ENCODE data around the gene EIF3A. TPM values are rescaled to one million over a fixed set of nuclear protein-coding genes. Genes with fewer than 3 reads are reported as not detected.
"Not testable (repeated sequence)": the region's sequence is repeated elsewhere in the genome, so short reads cannot be mapped to it uniquely, and the experiment has no call there.

Gene EIF3A
- total RNA-seq, 2 experiments from 2014 or later = 131 to 162 TPM

GRCh38 chr10:119107106-119107505, 26.5 kb upstream of the EIF3A start:
- H3K36me3 Mint-ChIP-seq = peaks cover 21% of the 10 kb centered on the region
- H3K4me3 Mint-ChIP-seq; H3K27ac Mint-ChIP-seq; H3K27me3 Mint-ChIP-seq; ATAC-seq; H3K9me3 Mint-ChIP-seq (ENCODE audit: low read depth); DNase-seq: not testable (repeated sequence)
- H3K4me1 Mint-ChIP-seq = peaks cover 17% of the 10 kb centered on the region
- CTCF ChIA-PET = interaction anchor here (1.0 to 1.4 kb wide), 2 partner anchors 22 to 80 kb away, joined by 3 to 4 read pairs; no protein-coding TSS in a partner anchor

- not testable (repeated sequence) for H3K27me3 Mint-ChIP-seq; ATAC-seq; DNase-seq; H3K9me3 Mint-ChIP-seq (ENCODE audit: low read depth)
- H3K27ac Mint-ChIP-seq = peak overlapping the region; percentile 28
- H3K36me3 Mint-ChIP-seq = peaks cover 16% of the 10 kb centered on the region
- peak overlapping the region; percentile 77 for H3K4me3 Mint-ChIP-seq
- H3K4me1 Mint-ChIP-seq = peaks cover 26% of the 10 kb centered on the region
- CTCF ChIA-PET = interaction anchor here (0.7 to 1.0 kb wide), 3 partner anchors 9 to 339 kb away, joined by 3 to 4 read pairs (median 3); no protein-coding TSS in a partner anchor
These were observed 25.3 kb upstream of the EIF3A start for GRCh38 chr10:119105899-119106298.

GRCh38 chr10:119105155-119105554, 24.5 kb upstream of the EIF3A start:
- peak overlapping the region; percentile 77 for H3K4me3 Mint-ChIP-seq
- CTCF ChIA-PET = interaction anchor here (1.0 to 2.7 kb wide), 9 partner anchors 9 to 438 kb away, joined by 3 to 10 read pairs (median 7); partner anchors contain the start of gene RGS10
- peaks cover 33% of the 10 kb centered on the region for H3K4me1 Mint-ChIP-seq
- ATAC-seq (no peak), DNase-seq (no peak)
- no peaks in the 10 kb centered on the region for H3K9me3 Mint-ChIP-seq (ENCODE audit: low read depth)
- no peak overlapping the region for H3K27ac Mint-ChIP-seq
- H3K36me3 Mint-ChIP-seq = peaks cover 15% of the 10 kb centered on the region
- H3K27me3 Mint-ChIP-seq = peaks cover 2% of the 10 kb centered on the region

DNA sequence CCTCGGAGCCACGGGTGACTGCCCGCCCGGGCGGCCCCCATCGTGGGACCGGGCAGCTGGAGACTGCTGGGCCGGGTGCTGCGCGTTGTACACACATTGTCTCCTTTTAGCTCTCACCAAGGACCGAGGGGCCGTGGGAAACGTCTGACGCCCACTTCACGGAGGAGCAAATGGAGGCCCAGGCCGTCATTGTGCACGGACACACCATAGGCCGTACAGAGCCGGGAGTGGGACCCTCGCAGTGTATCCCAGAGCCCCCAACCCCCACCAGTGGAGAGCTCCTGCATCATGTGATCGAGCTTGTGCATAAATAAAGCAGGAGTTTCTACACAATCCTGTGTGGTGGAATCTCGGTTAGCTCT, 24.0 kb upstream of the EIF3A start:
- Mint-ChIP-seq H3K9me3 (ENCODE audit: low read depth) (no peaks in the 10 kb centered on the region), H3K4me1 (peaks cover 34% of the 10 kb centered on the region), H3K36me3 (peaks cover 11% of the 10 kb centered on the region), H3K27ac (peak overlapping the region; percentile 59), H3K4me3 (peak overlapping the region; percentile 77), H3K27me3 (peaks cover 2% of the 10 kb centered on the region)
- DNase-seq (peak; percentile 51), ATAC-seq (no peak)
- CTCF ChIA-PET = interaction anchor here (1.0 to 2.7 kb wide), 10 partner anchors 9 to 438 kb away, joined by 3 to 10 read pairs (median 6); partner anchors contain the start of gene RGS10

DNA sequence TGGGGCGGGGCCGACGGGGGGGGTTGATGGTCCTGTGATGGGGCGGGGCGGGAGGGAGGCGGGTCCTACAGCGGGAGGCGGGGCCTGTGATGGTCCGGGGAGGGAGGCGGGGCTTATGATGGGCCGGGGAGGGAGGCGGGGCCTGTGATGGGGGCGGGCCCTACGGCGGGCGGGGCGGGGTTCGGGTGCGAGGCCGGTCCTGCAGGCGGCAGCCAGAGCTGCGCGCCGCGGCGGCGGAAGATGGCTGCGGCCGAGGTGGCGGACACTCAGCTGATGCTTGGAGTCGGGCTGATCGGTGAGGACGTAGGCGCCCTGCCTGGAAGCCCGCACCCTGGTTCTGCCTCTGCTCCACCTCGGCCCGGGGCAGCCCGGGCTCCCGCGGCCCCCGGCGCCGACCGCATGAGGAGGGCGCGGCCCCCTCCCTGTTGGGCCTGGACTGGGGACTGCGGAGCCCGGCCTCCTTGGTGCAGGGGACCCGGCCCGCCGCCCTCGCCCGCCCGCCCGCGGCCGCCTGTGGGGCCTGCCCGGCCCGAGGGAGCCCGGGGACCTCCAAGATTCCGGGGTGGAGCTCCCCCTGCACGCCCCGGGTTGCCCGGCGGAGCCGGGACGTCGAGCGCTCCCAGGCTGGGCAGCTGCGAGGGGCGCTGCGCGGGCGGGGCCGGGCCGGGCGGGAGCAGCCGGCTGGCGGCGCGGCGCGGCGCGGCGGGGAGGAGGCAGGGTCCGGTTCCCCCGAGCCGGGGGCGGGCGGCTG, 23.5 kb upstream of the EIF3A start, which contains the start of gene DENND10:
Gene DENND10, plus strand, starts transcription at position 211 of the 751 bp plus-strand sequence. Its CDS starts 30 bp downstream, at position 241.
- H3K36me3 Mint-ChIP-seq = peaks cover 10% of the 10 kb centered on the region
- DNase-seq = peak; percentile 83
- CTCF ChIA-PET = interaction anchor here (1.0 to 2.7 kb wide), 11 partner anchors 8 to 439 kb away, joined by 3 to 10 read pairs (median 5); partner anchors contain the start of gene RGS10
- H3K27me3 Mint-ChIP-seq = peaks cover 2% of the 10 kb centered on the region
- peak; percentile 88 for ATAC-seq
- H3K4me3 Mint-ChIP-seq = peak within 1 kb of the TSS; percentile 77
- no peaks in the 10 kb centered on the region for H3K9me3 Mint-ChIP-seq (ENCODE audit: low read depth)
- peaks cover 34% of the 10 kb centered on the region for H3K4me1 Mint-ChIP-seq
- H3K27ac Mint-ChIP-seq = peak within 1 kb of the TSS; percentile 59

DNA sequence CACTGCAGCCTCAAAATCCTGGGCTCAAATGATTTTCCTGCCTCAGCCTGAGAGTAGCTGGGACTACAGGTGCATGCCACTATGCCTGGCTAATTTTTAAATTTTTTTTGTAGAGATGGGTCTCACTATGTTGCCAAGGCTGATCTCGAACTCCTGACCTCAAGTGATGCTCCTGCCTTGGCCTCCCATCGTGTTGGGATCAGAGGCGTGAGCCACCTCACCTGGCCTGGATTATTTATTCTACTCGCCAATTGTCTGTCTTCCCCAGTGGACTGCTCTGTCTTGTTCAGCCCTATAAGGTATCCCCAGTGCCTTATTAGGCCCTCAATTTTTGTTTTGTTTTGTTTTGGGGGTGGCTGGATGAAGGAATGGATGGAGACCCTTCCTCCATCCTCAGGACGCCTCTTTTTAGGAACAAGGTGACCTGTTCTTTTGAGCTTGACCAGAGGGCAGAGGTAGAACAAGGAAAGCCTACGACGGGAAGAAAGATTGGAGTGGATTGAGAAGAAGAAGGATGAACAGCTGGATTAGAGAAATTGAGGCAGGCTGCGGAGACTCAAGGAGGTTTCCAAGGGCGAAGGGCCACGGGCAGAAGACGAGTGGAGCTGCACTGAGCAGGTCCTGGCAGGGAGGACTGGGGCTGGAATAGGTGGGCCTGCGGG, 22.8 kb upstream of the EIF3A start:
- peaks cover 8% of the 10 kb centered on the region for H3K36me3 Mint-ChIP-seq
- H3K4me3 Mint-ChIP-seq = peak overlapping the region; percentile 64
- DNase-seq (no peak), ATAC-seq (no peak)
- peak overlapping the region; percentile 25 for H3K27ac Mint-ChIP-seq
- CTCF ChIA-PET = interaction anchor here (1.0 to 2.7 kb wide), 8 partner anchors 8 to 30 kb away, joined by 3 to 10 read pairs (median 6); no protein-coding TSS in a partner anchor
- peaks cover 34% of the 10 kb centered on the region for H3K4me1 Mint-ChIP-seq
- no peaks in the 10 kb centered on the region for H3K9me3 Mint-ChIP-seq (ENCODE audit: low read depth)
- peaks cover 2% of the 10 kb centered on the region for H3K27me3 Mint-ChIP-seq

- ATAC-seq (no peak), DNase-seq (no peak)
- Mint-ChIP-seq H3K9me3 (ENCODE audit: low read depth) (no peaks in the 10 kb centered on the region), H3K27ac (no peak overlapping the region), H3K4me3 (no peak overlapping the region), H3K36me3 (peaks cover 1% of the 10 kb centered on the region), H3K4me1 (peaks cover 37% of the 10 kb centered on the region), H3K27me3 (peaks cover 2% of the 10 kb centered on the region)
- CTCF ChIA-PET = interaction anchor here (1.3 to 2.6 kb wide), 5 partner anchors 11 to 97 kb away, joined by 3 to 12 read pairs (median 4); partner anchors contain the start of gene EIF3A
These were observed 20.9 kb upstream of the EIF3A start for GRCh38 chr10:119101366-119102098.

DNA sequence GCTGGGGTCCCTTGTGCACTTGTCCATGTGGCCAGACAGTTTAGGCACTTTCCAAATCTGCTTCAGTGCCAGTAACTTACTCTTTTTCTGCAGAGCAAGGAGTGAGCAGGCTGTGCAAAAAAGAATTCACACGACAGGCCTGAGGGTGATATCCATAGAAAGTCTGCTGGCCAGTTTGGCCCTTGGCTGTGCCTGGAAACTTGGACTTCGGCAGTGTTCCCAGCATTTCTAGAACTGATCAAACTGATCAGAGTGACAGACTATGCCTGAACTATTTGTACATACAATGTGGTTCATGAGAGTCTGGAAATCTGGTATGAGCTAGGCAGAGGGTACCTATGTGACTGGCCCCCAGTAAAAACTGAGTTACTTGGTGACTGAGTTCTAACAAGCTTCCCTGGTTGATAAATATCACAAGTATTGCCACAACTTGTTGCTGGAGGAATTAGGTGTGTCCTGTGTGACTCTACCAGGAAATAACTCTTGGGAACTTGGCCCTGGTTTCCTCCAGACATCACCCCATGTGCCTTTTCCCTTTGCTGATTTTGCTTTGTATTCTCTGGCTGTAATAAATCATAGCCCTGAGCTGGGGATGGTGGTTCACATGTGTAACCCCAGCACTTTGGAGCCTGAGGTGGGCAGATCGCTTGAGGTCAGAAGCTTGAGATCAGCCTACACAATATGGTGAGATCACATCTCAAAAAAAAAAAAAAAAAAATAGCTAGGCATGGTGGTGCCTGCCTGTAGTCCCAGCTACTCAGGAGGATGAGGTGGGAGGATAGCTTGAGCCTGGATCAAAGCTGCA, 20.0 kb upstream of the EIF3A start:
- DNase-seq (peak; percentile 44), ATAC-seq (no peak)
- Mint-ChIP-seq H3K4me3 (no peak overlapping the region), H3K27ac (peak overlapping the region; percentile 77), H3K36me3 (peaks cover 1% of the 10 kb centered on the region), H3K27me3 (peaks cover 2% of the 10 kb centered on the region), H3K9me3 (ENCODE audit: low read depth) (no peaks in the 10 kb centered on the region), H3K4me1 (peaks cover 40% of the 10 kb centered on the region)
- CTCF ChIA-PET = interaction anchor here (0.7 to 2.6 kb wide), 6 partner anchors 10 to 98 kb away, joined by 3 to 12 read pairs (median 4); partner anchors contain the start of gene EIF3A

DNA sequence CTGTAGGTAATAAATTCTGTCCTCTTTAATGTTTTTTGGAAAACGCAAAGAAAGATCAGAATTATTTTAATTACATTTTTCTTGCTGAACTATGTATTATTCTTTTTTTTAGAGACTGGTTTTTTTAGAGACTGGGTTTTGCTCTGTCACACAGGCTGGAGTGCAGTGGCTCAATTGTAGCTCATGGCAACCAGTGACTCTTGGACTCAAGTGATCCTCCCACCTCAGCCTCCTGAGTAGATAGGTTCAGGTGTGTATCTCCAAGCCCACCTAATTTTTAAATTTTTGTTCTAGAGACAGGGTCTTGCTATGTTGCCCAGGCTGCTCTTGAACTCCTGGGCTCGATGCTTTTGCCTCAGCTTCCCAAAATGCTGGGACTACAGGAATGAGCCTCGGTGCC, 18.0 kb upstream of the EIF3A start:
- Mint-ChIP-seq H3K36me3 (peaks cover 1% of the 10 kb centered on the region), H3K27ac (no peak overlapping the region), H3K9me3 (ENCODE audit: low read depth) (no peaks in the 10 kb centered on the region), H3K4me1 (peaks cover 36% of the 10 kb centered on the region), H3K4me3 (no peak overlapping the region), H3K27me3 (peaks cover 2% of the 10 kb centered on the region)
- no peak for DNase-seq
- no peak for ATAC-seq
- CTCF ChIA-PET = no interaction called here

DNA sequence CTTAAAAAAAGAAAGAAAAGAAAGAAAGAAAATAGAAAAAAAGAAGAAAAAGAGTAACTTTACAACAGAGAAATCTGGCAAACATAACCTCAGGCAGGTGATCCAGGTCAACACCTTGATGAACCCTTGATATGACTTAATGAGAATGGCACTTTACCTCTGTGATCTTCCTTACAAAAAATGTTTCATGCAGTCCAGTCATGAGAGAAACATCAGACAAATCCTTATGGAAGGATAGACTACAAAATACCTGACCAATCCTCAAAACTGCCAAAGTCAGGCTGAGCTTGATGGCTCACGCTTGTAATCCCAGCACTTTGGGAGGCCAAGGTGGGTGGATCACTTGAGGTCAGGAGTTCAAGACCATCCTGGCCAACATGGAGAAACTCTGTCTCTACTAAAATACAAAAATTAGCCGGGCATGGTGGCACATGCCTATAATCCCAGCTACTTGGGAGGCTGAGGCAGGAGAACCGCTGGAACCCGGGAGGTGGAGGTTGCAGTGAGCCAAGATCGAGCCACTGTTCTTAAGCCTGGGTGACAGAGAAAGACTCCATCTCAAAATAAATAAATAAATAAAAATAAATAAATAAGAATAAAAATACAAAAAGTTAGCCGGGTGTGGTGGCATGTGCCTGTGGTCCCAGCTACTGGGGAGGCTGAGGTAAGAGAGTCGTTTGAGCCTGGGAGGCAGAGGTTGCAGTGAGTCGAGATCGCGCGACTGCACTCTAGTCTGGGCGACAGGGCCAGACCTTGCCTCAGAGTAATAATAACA, 16.2 kb upstream of the EIF3A start:
- H3K36me3 Mint-ChIP-seq; ATAC-seq; H3K9me3 Mint-ChIP-seq (ENCODE audit: low read depth); H3K27me3 Mint-ChIP-seq; H3K27ac Mint-ChIP-seq; DNase-seq; H3K4me3 Mint-ChIP-seq: not testable (repeated sequence)
- peaks cover 39% of the 10 kb centered on the region for H3K4me1 Mint-ChIP-seq
- CTCF ChIA-PET = interaction anchor here (1.0 to 1.4 kb wide), 2 partner anchors 11 to 15 kb away, joined by 5 to 7 read pairs; no protein-coding TSS in a partner anchor

- Mint-ChIP-seq H3K27me3 (no peaks in the 10 kb centered on the region), H3K4me1 (peaks cover 38% of the 10 kb centered on the region), H3K27ac (peak overlapping the region; percentile 31), H3K4me3 (no peak overlapping the region), H3K9me3 (ENCODE audit: low read depth) (no peaks in the 10 kb centered on the region), H3K36me3 (no peaks in the 10 kb centered on the region)
- DNase-seq (no peak), ATAC-seq (no peak)
- CTCF ChIA-PET = interaction anchor here (0.6 to 1.4 kb wide), 4 partner anchors 9 to 202 kb away, joined by 3 to 10 read pairs (median 6); partner anchors contain the start of gene DENND10
These were observed 15.0 kb upstream of the EIF3A start for GRCh38 chr10:119095640-119096039.
